H9 (cell line): ENCODE results near the gene ARID2. TPM values are rescaled to one million over a fixed set of nuclear protein-coding genes. Genes with fewer than 3 reads are reported as not detected.

Source experiments
- DNase-seq: peaks from one replicate; pipeline ENCODE4 v3.0.0-alpha.2; 2017
- H2AFZ ChIP-seq: one replicate; pipeline ENCODE4 v1.6.1; 2013; ENCODE audit warnings: mild to moderate bottlenecking, low read length, control low read depth, moderate library complexity
- H2AK5ac ChIP-seq: 2 replicates; pipeline ENCODE4 v1.6.1; 2013; ENCODE audit warnings: low read length, control low read depth, mixed read lengths; ENCODE audit not compliant: insufficient read length
- H2BK120ac ChIP-seq: one replicate; pipeline ENCODE4 v1.6.1; 2013; ENCODE audit warnings: low read depth, mild to moderate bottlenecking, low read length, control low read depth, inconsistent platforms; ENCODE audit not compliant: poor library complexity, severe bottlenecking
- H2BK12ac ChIP-seq: 2 replicates; pipeline ENCODE4 v1.6.1; 2013; ENCODE audit warnings: low read length, control low read depth, mixed read lengths, low read depth; ENCODE audit not compliant: insufficient read length
- H2BK15ac ChIP-seq: 2 replicates; pipeline ENCODE4 v1.6.1; 2013; ENCODE audit warnings: low read depth, low read length, control low read depth
- H2BK20ac ChIP-seq: one replicate; pipeline ENCODE4 v1.6.1; 2013; ENCODE audit warnings: low read depth, mild to moderate bottlenecking, low read length, control low read depth, inconsistent platforms; ENCODE audit not compliant: poor library complexity, severe bottlenecking
- H2BK5ac ChIP-seq: 2 replicates; pipeline ENCODE4 v1.6.1; 2013; ENCODE audit warnings: low read length, control low read depth, mixed read lengths; ENCODE audit not compliant: insufficient read length
- H3K14ac ChIP-seq: 2 replicates; pipeline ENCODE4 v1.6.1; 2013; ENCODE audit warnings: low read length, control low read depth; ENCODE audit not compliant: insufficient read depth
- H3K18ac ChIP-seq: 2 replicates; pipeline ENCODE4 v1.6.1; 2013; ENCODE audit warnings: low read depth, mild to moderate bottlenecking, mixed read lengths, low read length, control low read depth; ENCODE audit not compliant: insufficient read length
- H3K23ac ChIP-seq: 2 replicates; pipeline ENCODE4 v1.6.1; 2013; ENCODE audit warnings: low read length, control low read depth, mixed read lengths, low read depth; ENCODE audit not compliant: insufficient read length
- H3K23me2 ChIP-seq: 2 replicates; pipeline ENCODE4 v1.6.1; 2013; ENCODE audit warnings: low read depth, mild to moderate bottlenecking, mixed read lengths, low read length, control low read depth; ENCODE audit not compliant: insufficient read length, poor library complexity, severe bottlenecking
- H3K27ac ChIP-seq: 2 replicates; pipeline ENCODE4 v1.5.1; 2013; ENCODE audit warnings: low read length, control low read depth, mixed read lengths, low read depth; ENCODE audit not compliant: insufficient read length
- H3K27me3 ChIP-seq: 2 replicates; pipeline ENCODE4 v1.6.1; 2013; ENCODE audit warnings: low read length, control low read depth, inconsistent platforms; ENCODE audit not compliant: insufficient read depth
- H3K4ac ChIP-seq: 2 replicates; pipeline ENCODE4 v1.6.1; 2013; ENCODE audit warnings: low read depth, mild to moderate bottlenecking, control low read depth, inconsistent platforms, low read length, moderate library complexity
- H3K4me1 ChIP-seq: 2 replicates; pipeline ENCODE4 v1.6.1; 2013; ENCODE audit warnings: low read length, control low read depth, inconsistent platforms; ENCODE audit not compliant: insufficient read depth
- H3K4me2 ChIP-seq: 2 replicates; pipeline ENCODE4 v1.6.1; 2013; ENCODE audit warnings: low read length, control low read depth, mixed read lengths; ENCODE audit not compliant: insufficient read length, insufficient read depth
- H3K56ac ChIP-seq: 2 replicates; pipeline ENCODE4 v1.6.1; 2013; ENCODE audit warnings: low read depth, mild to moderate bottlenecking, mixed read lengths, low read length, control low read depth; ENCODE audit not compliant: insufficient read length
- H3K79me1 ChIP-seq: 2 replicates; pipeline ENCODE4 v1.6.1; 2013; ENCODE audit warnings: low read depth, mild to moderate bottlenecking, moderate library complexity, low read length, control low read depth, inconsistent platforms; ENCODE audit not compliant: insufficient read depth, poor library complexity, severe bottlenecking
- H3K79me2 ChIP-seq: 2 replicates; pipeline ENCODE4 v1.6.1; 2013; ENCODE audit warnings: low read length, control low read depth, inconsistent platforms; ENCODE audit not compliant: insufficient read depth
- H3K9ac ChIP-seq: 2 replicates; pipeline ENCODE4 v1.6.1; 2013; ENCODE audit warnings: low read length, control low read depth, mixed read lengths; ENCODE audit not compliant: insufficient read length; ENCODE audit errors: extremely low read depth
- H3K9me3 ChIP-seq: one replicate; pipeline ENCODE4 v1.6.1; 2013; ENCODE audit warnings: low read depth, low read length, inconsistent platforms; ENCODE audit not compliant: control insufficient read depth
- H3T11ph ChIP-seq: one replicate; pipeline ENCODE4 v1.6.1; 2013; ENCODE audit warnings: mild to moderate bottlenecking, low read length, control low read depth, inconsistent platforms
- H4K20me1 ChIP-seq: one replicate; pipeline ENCODE4 v1.6.1; 2013; ENCODE audit not compliant: control insufficient read depth, insufficient read length, insufficient read depth
- H4K5ac ChIP-seq: 2 replicates; pipeline ENCODE4 v1.6.1; 2013; ENCODE audit warnings: low read depth, mild to moderate bottlenecking, mixed read lengths, low read length, control low read depth; ENCODE audit not compliant: insufficient read length
- H4K8ac ChIP-seq: replicated peaks from 2 replicates; pipeline ENCODE4 v1.6.1; 2013; ENCODE audit warnings: low read length, control low read depth, mixed read lengths, low read depth; ENCODE audit not compliant: insufficient read length
- H4K91ac ChIP-seq: 2 replicates; pipeline ENCODE4 v1.6.1; 2013; ENCODE audit warnings: low read depth, mild to moderate bottlenecking, moderate library complexity, mixed read lengths, low read length, control low read depth; ENCODE audit not compliant: insufficient read length
- H3K27ac Mint-ChIP-seq, 3 experiments: 2 replicates in 2 of 3; 3 replicates in 1 of 3; pipeline ENCODE4 v1.8.0; 2020 to 2021; ENCODE audit warnings: mixed read lengths in 3 of 3, mild to moderate bottlenecking in 1 of 3, moderate library complexity in 1 of 3
- H3K27me3 Mint-ChIP-seq: 2 replicates; pipeline ENCODE4 v1.8.0; 2021; ENCODE audit warnings: low read depth, mild to moderate bottlenecking, moderate library complexity, mixed read lengths
- H3K36me3 Mint-ChIP-seq, 3 experiments: 2 replicates in 2 of 3; 3 replicates in 1 of 3; pipeline ENCODE4 v1.8.0; 2020 to 2021; ENCODE audit warnings: low read depth in 3 of 3, mixed read lengths in 3 of 3; ENCODE audit not compliant: insufficient read depth in 1 of 3
- H3K4me1 Mint-ChIP-seq, 2 experiments: 2 replicates each; pipeline ENCODE4 v1.8.0; 2020; ENCODE audit warnings: mixed read lengths in 2 of 2
- H3K4me3 Mint-ChIP-seq, 2 experiments: 2 replicates in 1 of 2; 3 replicates in 1 of 2; pipeline ENCODE4 v1.8.0; 2020 to 2021; ENCODE audit warnings: mild to moderate bottlenecking in 2 of 2, mixed read lengths in 2 of 2, moderate library complexity in 1 of 2
- H3K9me3 Mint-ChIP-seq, 2 experiments: 2 replicates in 1 of 2; 3 replicates in 1 of 2; pipeline ENCODE4 v1.8.0; 2020; ENCODE audit warnings: mild to moderate bottlenecking in 2 of 2, mixed read lengths in 2 of 2, moderate library complexity in 1 of 2
- WGBS: extraction: QIAGEN DNeasy Blood & Tissue Kit; methylation state at CpG from one replicate; pipeline ENCODE4 v1.1.7; 2013; ENCODE audit warnings: missing lambda C conversion rate, low lambda C conversion rate, mixed read lengths; ENCODE audit not compliant: insufficient read length; ENCODE audit errors: extremely low coverage; 5-methylcytosine and 5-hydroxymethylcytosine counted together
- total RNA-seq: library from RNA; stranded (reverse); gene quantifications from 2 replicates; pipeline ENCODE4 v1.2.1, GENCODE V29; 2021
- TF ChIP-seq, protein P1 (sequence below): fragments of 200-600 bp; sonication (generic); conservative IDR thresholded peaks from 3 replicates; pipeline ENCODE4 v1.8.0; 2021; ENCODE audit warnings: antibody characterized with exemption, mild to moderate bottlenecking

The ARID2 gene
- total RNA-seq, 1 experiment from 2014 or later: 63.8 TPM

DNA sequence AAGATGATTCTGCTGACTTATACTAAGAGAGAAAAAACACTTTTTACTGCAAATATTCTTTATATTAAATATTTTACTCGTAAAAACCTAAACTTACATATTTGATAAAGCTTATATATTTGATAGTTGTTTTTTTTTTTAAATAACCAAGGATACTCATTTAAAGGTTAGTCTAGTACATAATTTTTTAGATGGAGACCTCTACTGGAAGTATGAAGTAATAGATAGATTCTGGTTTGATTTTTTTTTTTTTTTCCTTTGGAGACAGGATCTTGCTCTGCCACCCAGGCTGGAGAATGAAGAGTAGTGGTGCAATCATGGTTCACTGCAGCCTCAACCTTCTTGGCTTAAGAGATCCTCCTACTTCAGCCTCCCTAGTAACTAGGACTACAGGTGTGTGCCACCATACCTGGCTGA lies 16.4 kb downstream of the ARID2 start:
- TF ChIP-seq, protein P1, sequence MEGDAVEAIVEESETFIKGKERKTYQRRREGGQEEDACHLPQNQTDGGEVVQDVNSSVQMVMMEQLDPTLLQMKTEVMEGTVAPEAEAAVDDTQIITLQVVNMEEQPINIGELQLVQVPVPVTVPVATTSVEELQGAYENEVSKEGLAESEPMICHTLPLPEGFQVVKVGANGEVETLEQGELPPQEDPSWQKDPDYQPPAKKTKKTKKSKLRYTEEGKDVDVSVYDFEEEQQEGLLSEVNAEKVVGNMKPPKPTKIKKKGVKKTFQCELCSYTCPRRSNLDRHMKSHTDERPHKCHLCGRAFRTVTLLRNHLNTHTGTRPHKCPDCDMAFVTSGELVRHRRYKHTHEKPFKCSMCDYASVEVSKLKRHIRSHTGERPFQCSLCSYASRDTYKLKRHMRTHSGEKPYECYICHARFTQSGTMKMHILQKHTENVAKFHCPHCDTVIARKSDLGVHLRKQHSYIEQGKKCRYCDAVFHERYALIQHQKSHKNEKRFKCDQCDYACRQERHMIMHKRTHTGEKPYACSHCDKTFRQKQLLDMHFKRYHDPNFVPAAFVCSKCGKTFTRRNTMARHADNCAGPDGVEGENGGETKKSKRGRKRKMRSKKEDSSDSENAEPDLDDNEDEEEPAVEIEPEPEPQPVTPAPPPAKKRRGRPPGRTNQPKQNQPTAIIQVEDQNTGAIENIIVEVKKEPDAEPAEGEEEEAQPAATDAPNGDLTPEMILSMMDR: peak; percentile 45; the same call in 2 of the 3 replicates
- Histone ChIP-seq H2BK12ac (no peak overlapping the region), H3K18ac (no peak overlapping the region), H3K14ac (no peak overlapping the region), H2BK20ac (no peak overlapping the region), H4K8ac (no peak overlapping the region), H2AFZ (no peak overlapping the region), H3K79me2 (peaks cover 9% of the 10 kb centered on the region; the same call in 1 of the 2 replicates), H3K23me2 (no peaks in the 10 kb centered on the region), H3K9me3 (peaks cover 10% of the 10 kb centered on the region), H3T11ph (no peak overlapping the region), H2AK5ac (no peak overlapping the region), H3K9ac (no peak overlapping the region), H3K27me3 (no peaks in the 10 kb centered on the region), H3K4ac (no peak overlapping the region), H4K91ac (no peak overlapping the region), H2BK15ac (no peak overlapping the region), H3K79me1 (peaks cover 3% of the 10 kb centered on the region), H2BK5ac (no peak overlapping the region), H3K23ac (no peak overlapping the region), H4K5ac (no peak overlapping the region), H3K56ac (no peak overlapping the region), H3K4me1 (no peaks in the 10 kb centered on the region), H4K20me1 (no peaks in the 10 kb centered on the region), H2BK120ac (no peak overlapping the region), H3K4me2 (no peak overlapping the region), H3K27ac (no peak overlapping the region)
- Mint-ChIP-seq H3K4me1 (peaks cover 14 to 19% of the 10 kb centered on the region in 2 experiments), H3K27ac (no peak overlapping the region), H3K4me3 (no peak overlapping the region), H3K36me3 (peaks cover 18 to 38% (median 27%) of the 10 kb centered on the region in 3 experiments), H3K27me3 (no peaks in the 10 kb centered on the region), H3K9me3 (peaks cover 9 to 11% of the 10 kb centered on the region in 2 experiments; a peak in 4 of 5 replicates)
- DNase-seq: no peak
- WGBS: no CpG with 5 or more reads among the region's 1 CpG
